Smooth muscle cell (in vitro differentiated cells): ENCODE results near the gene AKR1A1. TPM values are rescaled to one million over a fixed set of nuclear protein-coding genes. Genes with fewer than 3 reads are reported as not detected.

Experiments used
- DNase-seq: peaks from one replicate; lab custom pipeline; 2025; ENCODE audit not compliant: unreplicated experiment; lab: John Stamatoyannopoulos, UW
- H2AFZ ChIP-seq: fragments of 200-600 bp; sonication (generic); 2 replicates; pipeline ENCODE4 v1.6.0; 2016; ENCODE audit warnings: antibody characterized with exemption, low read depth, mild to moderate bottlenecking
- H3F3A ChIP-seq: fragments of 200-600 bp; sonication (generic); 2 replicates; pipeline ENCODE4 v1.6.0; 2017; ENCODE audit warnings: antibody characterized with exemption, low read depth
- H3K27ac ChIP-seq: fragments of 200-600 bp; sonication (generic); 2 replicates; pipeline ENCODE4 v1.5.1; 2016; ENCODE audit warnings: low read depth, mild to moderate bottlenecking
- H3K27me3 ChIP-seq: fragments of 200-600 bp; sonication (generic); 2 replicates; pipeline ENCODE4 v1.6.1; 2016; ENCODE audit warnings: low read depth, mild to moderate bottlenecking
- H3K36me3 ChIP-seq: fragments of 200-600 bp; sonication (generic); 2 replicates; pipeline ENCODE4 v1.5.1; 2016; ENCODE audit warnings: low read depth
- H3K4me1 ChIP-seq: fragments of 200-600 bp; sonication (generic); 2 replicates; pipeline ENCODE4 v1.5.1; 2016; ENCODE audit warnings: low read depth
- H3K4me2 ChIP-seq: fragments of 200-600 bp; sonication (generic); 2 replicates; pipeline ENCODE4 v1.6.0; 2016; ENCODE audit warnings: mild to moderate bottlenecking
- H3K4me3 ChIP-seq: fragments of 200-600 bp; sonication (generic); 2 replicates; pipeline ENCODE4 v1.5.1; 2016; ENCODE audit warnings: mild to moderate bottlenecking
- H3K79me2 ChIP-seq: fragments of 200-600 bp; sonication (generic); 2 replicates; pipeline ENCODE4 v1.6.0; 2016; ENCODE audit warnings: low read depth, mild to moderate bottlenecking
- H3K9ac ChIP-seq: fragments of 200-600 bp; sonication (generic); 2 replicates; pipeline ENCODE4 v1.6.0; 2016; ENCODE audit warnings: low read depth
- H3K9me3 ChIP-seq: fragments of 200-600 bp; sonication (generic); replicated peaks from 2 replicates; pipeline ENCODE4 v1.5.1; 2016; ENCODE audit warnings: low read depth
- H4K20me1 ChIP-seq: fragments of 200-600 bp; sonication (generic); 2 replicates; pipeline ENCODE4 v1.6.0; 2016; ENCODE audit warnings: low read depth
- WGBS: methylation state at CpG from one replicate; pipeline ENCODE4 v1.1.7; 2016; ENCODE audit warnings: low lambda C conversion rate; 5-methylcytosine and 5-hydroxymethylcytosine counted together
- polyA plus RNA-seq: library from polyadenylated mRNA; unstranded; fragments of >200 nt; fragmentation: Nextera tagmentation; extraction: Ambion mirVana; gene quantifications from 2 replicates; pipeline ENCODE4 v1.2.1, GENCODE V29; 2016
- total RNA-seq: library from RNA; depleted of rRNA; stranded (reverse); fragments of >200 nt; gene quantifications from 2 replicates; pipeline ENCODE4 v1.2.3, GENCODE V29; 2014
- TF ChIP-seq, protein P1 (sequence below): fragments of 200-600 bp; sonication (generic); IDR thresholded peaks from 2 replicates; pipeline ENCODE4 v1.5.1; 2017; ENCODE audit warnings: borderline replicate concordance, mild to moderate bottlenecking, antibody characterized with exemption; ENCODE audit not compliant: insufficient read depth, poor library complexity, severe bottlenecking

The AKR1A1 gene
- total and polyA plus RNA-seq, 2 experiments from 2014 or later = 91.4 to 135 TPM

DNA sequence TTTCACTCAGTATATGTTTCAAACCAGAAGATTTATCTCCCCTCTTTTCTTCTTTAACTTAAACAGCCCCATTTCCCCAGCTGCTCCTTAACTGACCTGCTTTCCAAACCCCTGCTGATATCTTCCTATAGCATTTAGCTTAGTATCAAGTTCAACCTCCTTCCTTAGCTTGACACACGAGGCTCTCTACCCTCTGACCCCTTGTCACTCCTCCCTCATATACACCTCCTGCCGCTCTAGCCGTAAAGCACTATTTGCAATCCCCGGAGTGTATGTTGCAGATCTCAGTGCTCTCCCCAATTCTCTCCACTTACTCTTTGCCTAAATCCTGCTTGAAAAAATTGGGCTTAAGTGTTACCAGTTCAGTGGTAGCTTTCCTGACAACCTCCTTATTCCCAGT, 13.7 kb upstream of the AKR1A1 start:
- no peak overlapping the region for H3K4me3 ChIP-seq
- H3K9ac ChIP-seq = no peak overlapping the region
- no peak overlapping the region for H2AFZ ChIP-seq
- H4K20me1 ChIP-seq = no peaks in the 10 kb centered on the region
- DNase-seq = no peak
- H3K27me3 ChIP-seq = no peaks in the 10 kb centered on the region
- H3K4me1 ChIP-seq = no peaks in the 10 kb centered on the region
- no peaks in the 10 kb centered on the region for H3F3A ChIP-seq
- no peak overlapping the region for H3K4me2 ChIP-seq
- TF ChIP-seq, protein P1, sequence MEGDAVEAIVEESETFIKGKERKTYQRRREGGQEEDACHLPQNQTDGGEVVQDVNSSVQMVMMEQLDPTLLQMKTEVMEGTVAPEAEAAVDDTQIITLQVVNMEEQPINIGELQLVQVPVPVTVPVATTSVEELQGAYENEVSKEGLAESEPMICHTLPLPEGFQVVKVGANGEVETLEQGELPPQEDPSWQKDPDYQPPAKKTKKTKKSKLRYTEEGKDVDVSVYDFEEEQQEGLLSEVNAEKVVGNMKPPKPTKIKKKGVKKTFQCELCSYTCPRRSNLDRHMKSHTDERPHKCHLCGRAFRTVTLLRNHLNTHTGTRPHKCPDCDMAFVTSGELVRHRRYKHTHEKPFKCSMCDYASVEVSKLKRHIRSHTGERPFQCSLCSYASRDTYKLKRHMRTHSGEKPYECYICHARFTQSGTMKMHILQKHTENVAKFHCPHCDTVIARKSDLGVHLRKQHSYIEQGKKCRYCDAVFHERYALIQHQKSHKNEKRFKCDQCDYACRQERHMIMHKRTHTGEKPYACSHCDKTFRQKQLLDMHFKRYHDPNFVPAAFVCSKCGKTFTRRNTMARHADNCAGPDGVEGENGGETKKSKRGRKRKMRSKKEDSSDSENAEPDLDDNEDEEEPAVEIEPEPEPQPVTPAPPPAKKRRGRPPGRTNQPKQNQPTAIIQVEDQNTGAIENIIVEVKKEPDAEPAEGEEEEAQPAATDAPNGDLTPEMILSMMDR = no peak
- H3K36me3 ChIP-seq = no peaks in the 10 kb centered on the region
- WGBS = 75% methylated on average over 4 of the region's 4 CpGs
- H3K79me2 ChIP-seq = no peaks in the 10 kb centered on the region
- H3K9me3 ChIP-seq = no peaks in the 10 kb centered on the region
- no peak overlapping the region for H3K27ac ChIP-seq

DNA sequence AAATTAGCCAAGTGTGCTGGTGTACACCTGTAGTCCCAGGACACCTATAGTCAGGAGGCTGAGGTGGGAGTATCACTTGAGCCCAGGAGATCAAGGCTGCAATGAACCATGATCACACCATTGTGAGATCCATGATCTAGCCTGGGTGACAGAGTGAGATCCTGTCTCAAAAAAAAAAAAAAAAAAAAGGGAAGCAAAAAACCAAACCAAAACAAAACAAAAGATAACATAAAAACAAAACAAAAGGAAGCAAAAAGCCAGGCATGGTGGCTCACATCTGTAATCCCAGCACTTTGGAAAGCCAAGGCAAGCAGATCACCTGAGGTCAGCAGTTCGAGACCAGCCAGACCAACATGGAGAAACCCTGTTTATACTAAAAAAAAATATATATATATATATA, 9.4 kb upstream of the AKR1A1 start:
- Histone ChIP-seq H2AFZ (no peak overlapping the region), H3K79me2 (no peaks in the 10 kb centered on the region), H3K9ac (no peak overlapping the region), H3K27ac (no peak overlapping the region), H3K36me3 (no peaks in the 10 kb centered on the region), H3K27me3 (no peaks in the 10 kb centered on the region), H3K4me1 (no peaks in the 10 kb centered on the region), H3F3A (no peaks in the 10 kb centered on the region), H3K4me2 (no peak overlapping the region), H3K4me3 (no peak overlapping the region), H4K20me1 (no peaks in the 10 kb centered on the region), H3K9me3 (no peaks in the 10 kb centered on the region)
- TF ChIP-seq, protein P1 = no peak
- 96% methylated on average over 1 of the region's 1 CpG for WGBS
- DNase-seq = no peak

DNA sequence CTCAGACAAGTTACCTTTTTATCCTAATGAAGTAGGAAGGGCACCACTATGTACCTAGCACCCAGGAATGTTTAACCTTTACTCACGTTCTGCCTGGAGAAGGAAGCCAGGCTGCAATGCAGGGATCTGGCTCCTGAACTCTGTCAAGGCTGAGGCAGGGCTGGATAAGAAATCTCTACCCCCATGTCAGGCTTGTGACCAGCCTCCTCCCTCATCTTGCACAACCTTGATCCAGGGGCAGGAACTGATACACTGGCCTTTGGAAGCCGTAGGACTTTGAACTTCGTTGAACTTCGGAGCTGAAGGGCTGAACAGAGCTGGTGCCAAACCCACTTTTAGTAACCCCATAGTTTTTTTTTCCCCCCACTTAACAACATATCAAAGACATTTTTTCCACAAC, 8.0 kb upstream of the AKR1A1 start:
- no peak overlapping the region for H3K9ac ChIP-seq
- no peak overlapping the region for H2AFZ ChIP-seq
- H4K20me1 ChIP-seq = no peaks in the 10 kb centered on the region
- no peaks in the 10 kb centered on the region for H3K27me3 ChIP-seq
- no peaks in the 10 kb centered on the region for H3K79me2 ChIP-seq
- no peak for DNase-seq
- no peak overlapping the region for H3K4me3 ChIP-seq
- no peaks in the 10 kb centered on the region for H3F3A ChIP-seq
- TF ChIP-seq, protein P1 = no peak
- H3K36me3 ChIP-seq = no peaks in the 10 kb centered on the region
- H3K9me3 ChIP-seq = no peaks in the 10 kb centered on the region
- H3K4me1 ChIP-seq = no peaks in the 10 kb centered on the region
- H3K27ac ChIP-seq = no peak overlapping the region
- H3K4me2 ChIP-seq = no peak overlapping the region
- 86% methylated on average over 4 of the region's 4 CpGs for WGBS

DNA sequence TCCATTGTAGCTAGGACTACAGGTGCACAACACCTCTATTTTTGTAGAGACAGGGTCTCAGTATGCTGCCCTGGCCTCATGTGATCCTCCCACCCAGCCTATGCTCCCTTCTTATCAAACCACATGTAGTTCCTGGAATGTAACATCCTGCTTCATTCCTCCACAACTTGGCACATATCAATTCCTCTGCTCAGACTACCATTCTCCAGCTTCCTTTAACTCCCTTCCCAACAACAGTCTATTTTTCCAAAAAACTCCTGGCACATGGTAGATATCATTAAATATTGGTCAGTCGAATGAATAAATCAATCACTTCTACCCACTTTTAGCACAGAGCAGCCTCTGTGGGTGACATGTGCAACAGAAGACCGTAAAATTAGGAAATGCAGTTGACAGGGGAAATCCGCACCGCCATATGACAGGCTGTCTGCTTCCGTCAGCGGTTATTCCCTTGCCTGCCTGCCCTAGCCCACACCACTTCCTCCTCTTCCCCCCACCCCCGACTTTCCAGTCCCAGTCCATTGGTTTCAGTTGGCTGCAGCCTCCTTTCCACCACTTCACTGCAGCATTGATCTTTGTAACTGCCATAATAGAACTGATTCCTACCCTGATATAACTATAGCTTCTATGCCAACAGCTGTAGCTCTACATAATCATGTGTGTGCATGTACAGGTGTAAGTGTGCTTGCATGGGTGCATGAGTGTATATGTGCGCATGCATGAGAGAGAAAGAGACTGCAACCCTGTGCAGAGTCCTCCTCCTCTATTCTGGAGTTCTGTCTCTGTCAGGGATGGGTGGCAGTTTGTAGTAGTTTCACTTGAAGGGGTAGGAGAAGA, 6.8 kb upstream of the AKR1A1 start:
- no peak for DNase-seq
- Histone ChIP-seq H3K27me3 (no peaks in the 10 kb centered on the region), H4K20me1 (no peaks in the 10 kb centered on the region), H3K4me1 (no peaks in the 10 kb centered on the region), H3K4me2 (peak overlapping the region; percentile 68), H3K79me2 (no peaks in the 10 kb centered on the region), H3K36me3 (no peaks in the 10 kb centered on the region), H2AFZ (peak overlapping the region; percentile 50), H3K4me3 (no peak overlapping the region), H3K9me3 (no peaks in the 10 kb centered on the region), H3F3A (no peaks in the 10 kb centered on the region), H3K9ac (no peak overlapping the region), H3K27ac (no peak overlapping the region)
- WGBS = 45% methylated on average over 8 of the region's 8 CpGs
- TF ChIP-seq, protein P1 = no peak
